Mammary epithelial cell (primary cell): ENCODE data around the gene TSSK3.

Experiments
- CTCF ChIP-seq, 2 donors: IDR thresholded peaks in 1 of 2; conservative IDR thresholded peaks in 1 of 2; 2 replicates each; pipeline ENCODE4 v1.5.1; 2011 to 2012; ENCODE audit warnings: inconsistent platforms in 2 of 2, low read length in 2 of 2, mild to moderate bottlenecking in 2 of 2, control low read depth in 1 of 2, low read depth in 1 of 2; ENCODE audit not compliant: insufficient read depth in 1 of 2; ENCODE audit errors: extremely low read depth in 1 of 2
- EZH2 ChIP-seq: IDR thresholded peaks from 2 replicates; pipeline ENCODE4 v1.6.1; 2012; ENCODE audit warnings: low read length, inconsistent platforms, borderline replicate concordance

GRCh38 chr1:32361674-32362473 lies 465 bp upstream of the TSSK3 start:
- peak in 1 of 2 donors; percentile 1 for TF ChIP-seq CTCF (conservative IDR thresholded peaks at IDR 0.05 in 1 of 2, IDR thresholded peaks at IDR 0.05 in 1 of 2; ENCODE audit: extremely low read depth in 1 of 2, insufficient read depth in 1 of 2, low read depth in 1 of 2, low read length in 2 of 2)
- no peak for TF ChIP-seq EZH2
